Globus pallidus (tissue), 1 donor: ENCODE data around the gene FRY.

ENCODE experiments used
- DNase-seq: peaks from one replicate; pipeline ENCODE4 v3.0.0-alpha.2; 2015; ENCODE audit warnings: low spot score

Gene FRY

DNA sequence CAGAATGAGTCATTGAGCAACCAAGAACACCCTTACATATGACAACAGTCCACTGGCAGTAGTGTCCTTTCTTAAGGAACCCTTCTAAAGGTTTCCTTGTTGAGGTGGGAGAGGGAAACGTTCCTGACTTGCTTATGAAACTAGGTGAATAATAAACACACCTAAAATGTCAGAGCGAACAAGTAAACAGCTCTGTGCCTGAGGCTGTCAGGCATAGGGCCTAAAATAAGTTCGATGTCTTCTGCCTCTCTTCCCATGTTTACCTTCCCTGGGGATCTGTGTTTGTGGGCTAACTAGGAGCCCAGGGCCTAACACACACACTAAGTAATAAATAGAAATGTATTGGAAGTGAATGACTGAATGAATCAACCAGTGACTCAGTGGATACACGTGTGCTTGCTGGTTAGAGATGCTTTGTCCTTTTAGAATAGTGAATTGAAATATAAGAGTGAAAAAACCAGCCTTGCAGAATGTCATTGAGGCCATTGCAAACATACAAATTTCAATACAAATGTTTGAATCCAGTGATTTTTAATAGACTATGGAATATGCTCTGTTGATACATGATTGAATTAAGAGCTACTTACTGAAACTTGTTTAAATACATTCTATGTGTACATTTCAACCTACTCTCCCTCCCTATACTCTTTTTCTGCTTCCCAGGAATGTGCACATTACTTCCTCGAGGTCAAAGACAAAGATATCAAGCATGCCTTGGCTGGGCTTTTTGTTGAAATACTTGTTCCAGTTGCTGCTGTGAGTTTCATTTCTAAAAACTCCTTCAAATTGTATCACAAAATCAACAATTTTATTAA is 102.9 kb downstream of the FRY start:
- DNase-seq: no peak

DNA sequence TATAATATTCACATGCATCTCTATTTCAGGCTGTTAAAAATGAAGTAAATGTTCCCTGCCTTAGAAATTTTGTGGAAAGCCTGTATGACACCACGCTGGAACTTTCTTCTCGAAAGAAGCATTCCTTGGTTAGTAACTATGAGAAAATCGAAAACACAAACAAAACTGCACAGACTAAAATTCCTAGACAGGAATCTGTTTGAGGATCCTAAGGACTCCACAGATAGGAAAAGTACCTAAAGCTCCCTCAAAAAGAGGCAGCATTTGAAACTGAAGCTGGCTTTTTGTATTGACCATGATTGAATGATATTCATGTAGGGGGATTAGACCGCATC is 103.4 kb downstream of the FRY start:
- DNase-seq: no peak

DNA sequence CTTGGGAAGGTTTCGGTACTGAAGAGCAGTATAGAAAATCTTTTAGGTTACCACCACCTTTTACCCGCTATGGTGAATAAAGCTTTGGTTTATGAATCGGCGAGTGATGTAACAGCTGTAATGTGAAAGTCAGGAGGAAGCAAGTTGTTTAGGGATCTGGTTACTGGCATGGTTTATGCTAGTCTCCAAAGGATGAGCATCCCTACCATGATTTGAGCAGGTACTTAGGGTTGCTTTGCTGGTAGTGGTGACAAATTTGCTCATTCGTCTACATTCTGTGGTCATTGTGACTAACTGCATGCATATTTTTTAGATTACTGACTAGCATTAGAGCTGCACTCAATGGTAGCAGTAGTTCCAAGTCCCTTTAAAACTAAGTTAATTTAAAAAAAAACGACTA is 104.1 kb downstream of the FRY start:
- no peak for DNase-seq

DNA sequence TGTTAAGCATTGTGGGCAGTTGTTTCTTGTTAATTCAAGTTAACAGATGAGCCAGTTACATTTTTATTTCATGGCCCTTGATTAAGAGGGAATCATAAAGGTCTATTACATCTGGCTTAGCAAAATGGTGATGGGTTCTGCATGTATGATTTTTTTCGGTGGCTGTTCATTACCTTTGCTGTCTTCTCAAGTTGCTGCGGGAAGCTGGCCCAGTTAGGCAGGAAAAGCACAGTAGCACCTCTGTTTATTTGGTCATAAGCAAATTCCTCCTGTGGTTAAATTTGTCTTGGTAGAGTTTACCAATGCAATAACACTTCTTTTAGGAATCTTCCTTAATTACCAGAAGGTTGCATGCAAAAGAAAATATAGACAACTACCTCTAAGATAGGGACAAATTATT is 104.5 kb downstream of the FRY start:
- DNase-seq: no peak

DNA sequence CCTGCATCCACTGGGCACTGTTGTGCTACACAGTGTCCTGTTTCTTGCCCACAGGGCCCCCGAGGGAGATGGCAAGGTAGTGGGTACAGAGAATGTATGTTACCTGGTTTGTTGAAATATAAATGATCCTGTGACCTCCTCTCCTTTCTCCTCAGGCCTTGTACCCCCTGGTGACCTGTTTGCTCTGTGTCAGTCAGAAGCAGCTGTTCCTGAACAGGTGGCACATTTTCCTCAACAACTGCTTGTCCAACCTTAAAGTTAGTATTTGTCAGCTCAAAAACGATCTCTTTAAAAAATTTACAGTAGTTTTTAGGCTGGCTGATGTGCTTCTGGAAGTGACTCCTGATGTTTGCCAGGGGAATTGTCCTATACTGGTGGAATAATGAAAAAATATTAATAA is 105.1 kb downstream of the FRY start:
- DNase-seq: no peak

DNA sequence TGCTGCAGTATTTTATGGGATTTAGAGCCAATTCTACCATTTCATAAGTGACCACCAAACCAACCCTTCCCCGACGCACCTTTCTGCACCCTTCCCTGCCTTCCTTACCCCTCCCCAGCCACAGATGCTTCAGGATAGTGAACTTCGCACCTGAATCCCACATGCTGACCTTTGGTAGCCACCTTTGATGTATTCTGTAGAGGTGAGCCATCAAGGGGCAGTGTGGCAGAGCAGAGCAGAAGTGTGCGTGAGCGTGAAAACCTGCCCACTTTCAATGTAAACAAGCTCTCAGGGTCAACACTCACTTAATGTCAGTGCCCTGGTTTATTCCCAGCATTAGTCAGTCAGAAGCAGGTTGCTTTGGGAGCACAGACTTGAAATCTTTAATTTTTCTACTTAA is 107.7 kb downstream of the FRY start:
- DNase-seq: no peak

DNA sequence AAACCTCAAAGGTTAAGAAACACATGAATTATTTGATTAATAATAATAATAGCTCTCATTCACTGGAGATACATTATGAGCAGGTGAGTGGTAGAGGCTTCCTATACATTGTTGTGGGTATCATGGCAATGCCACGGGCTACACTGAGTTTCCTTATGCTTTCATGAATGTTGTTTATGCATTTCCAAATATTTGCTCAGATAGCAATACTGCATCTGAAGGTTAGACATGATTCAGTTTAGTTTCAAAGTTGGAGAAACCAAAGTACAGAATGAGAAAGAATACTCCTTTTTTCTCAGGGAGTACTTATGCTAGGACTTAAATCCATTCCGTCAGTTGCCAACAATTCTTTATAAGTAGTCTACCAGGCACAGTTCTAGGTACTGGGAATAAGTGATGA is 108.5 kb downstream of the FRY start:
- DNase-seq: no peak

DNA sequence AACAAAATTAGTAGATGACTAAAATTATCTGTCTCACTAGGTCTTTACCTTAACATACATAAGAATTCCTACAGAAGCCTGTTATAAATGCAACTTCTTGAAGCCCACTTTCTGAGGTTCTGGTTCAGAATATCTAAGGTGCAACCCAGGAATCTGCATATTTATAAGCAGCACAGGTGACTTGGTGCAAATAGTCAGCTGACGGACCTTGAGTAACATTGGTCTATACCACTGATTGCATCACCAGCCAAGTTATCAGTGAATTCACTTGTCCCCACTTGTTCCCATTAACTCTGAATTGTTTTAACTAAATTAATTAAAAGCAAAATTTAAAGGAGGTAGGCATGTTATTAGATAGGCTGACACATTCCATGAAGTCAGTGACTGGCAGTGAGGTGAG is 109.9 kb downstream of the FRY start:
- no peak for DNase-seq

DNA sequence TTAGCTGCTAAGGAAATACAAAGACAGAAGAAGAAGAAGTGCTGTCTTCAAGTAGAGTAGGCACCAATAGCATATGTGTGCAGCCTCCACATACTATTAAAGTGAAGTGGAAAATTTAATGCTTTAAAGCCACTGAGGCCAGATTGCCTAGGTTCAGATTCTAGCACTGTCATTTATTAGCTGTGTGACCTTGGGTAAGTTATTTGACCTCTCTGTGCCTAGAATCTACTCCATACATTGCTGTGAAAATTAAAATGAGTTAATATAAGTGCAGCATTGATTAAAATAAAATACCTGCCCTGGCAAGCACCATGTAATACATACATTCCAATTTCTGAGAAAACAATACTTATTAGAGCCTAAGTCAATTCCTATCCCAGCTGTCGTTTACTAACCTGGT is 110.5 kb downstream of the FRY start:
- no peak for DNase-seq

DNA sequence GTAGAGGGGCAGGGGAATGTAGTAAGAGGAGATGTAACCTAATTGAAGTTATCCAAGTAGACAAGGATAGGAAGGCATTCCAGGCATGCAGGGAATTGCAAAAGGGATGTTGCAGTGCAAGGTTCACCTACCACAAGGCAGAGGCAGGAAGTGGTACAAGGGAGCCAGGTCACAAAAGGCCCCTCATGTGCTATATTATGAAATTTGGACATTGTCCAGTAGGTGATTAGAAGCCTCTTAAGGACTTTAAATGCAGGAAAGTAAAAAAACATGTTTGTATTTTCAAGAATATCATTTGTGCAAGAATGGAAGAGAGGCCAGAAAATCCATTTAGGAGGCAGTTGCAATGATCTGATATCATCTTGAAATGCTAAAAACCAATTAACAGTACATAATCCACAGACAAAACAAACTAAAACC is 111.4 kb downstream of the FRY start:
- no peak for DNase-seq

DNA sequence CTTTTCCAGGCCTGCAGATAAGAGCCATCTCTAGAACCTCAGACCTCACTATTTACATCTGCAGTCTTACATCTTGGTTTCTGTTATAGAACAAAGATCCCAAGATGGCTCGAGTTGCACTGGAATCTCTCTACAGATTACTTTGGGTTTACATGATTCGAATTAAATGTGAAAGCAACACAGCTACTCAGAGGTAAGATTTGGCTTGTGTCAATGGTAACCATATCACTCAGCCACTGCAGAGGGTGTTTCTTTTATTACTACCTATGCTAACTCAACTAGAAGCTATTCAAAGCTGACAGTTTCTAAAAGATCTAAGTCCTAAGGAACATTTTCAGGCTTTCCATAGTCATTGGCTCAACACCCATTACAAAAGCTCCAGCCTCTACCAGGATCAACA is 115.6 kb downstream of the FRY start:
- no peak for DNase-seq

DNA sequence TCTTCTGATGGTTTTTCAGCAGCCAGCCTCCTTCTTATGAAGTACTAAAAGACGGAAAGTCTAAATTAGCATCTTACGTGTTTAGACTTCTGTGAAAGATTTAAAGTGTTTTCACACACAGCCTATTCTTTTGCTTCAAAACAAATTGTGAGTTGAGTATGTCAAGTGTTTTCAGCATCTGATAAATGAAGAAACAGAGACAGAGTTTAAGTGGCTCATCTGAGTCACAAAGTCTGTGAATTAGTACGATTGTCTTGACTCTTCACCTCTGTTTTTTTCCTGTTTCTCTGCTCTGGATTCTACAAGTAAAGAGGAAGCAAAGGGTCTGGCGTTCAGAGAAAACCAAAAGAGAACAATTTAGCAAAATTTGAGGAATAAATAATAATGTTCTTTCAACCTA is 116.4 kb downstream of the FRY start:
- DNase-seq: no peak

DNA sequence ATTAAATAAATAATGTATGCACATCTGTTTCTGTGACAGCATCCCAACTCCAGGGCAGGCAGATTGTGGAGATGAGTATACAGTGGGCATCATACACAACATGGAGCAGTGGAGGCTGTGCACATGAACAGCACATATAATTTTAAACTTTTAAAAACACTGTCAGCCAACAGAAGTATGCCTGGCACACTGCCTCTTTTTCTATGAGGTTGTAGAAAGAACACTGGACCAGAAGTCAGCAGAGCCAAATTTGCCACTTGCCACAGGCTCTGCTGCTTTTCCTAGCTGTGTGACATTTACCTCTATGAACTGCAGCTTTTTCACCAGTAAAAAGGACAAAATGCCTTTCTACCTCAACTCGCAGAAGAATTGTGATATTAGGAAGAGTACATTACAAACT is 118.7 kb downstream of the FRY start:
- DNase-seq: no peak

DNA sequence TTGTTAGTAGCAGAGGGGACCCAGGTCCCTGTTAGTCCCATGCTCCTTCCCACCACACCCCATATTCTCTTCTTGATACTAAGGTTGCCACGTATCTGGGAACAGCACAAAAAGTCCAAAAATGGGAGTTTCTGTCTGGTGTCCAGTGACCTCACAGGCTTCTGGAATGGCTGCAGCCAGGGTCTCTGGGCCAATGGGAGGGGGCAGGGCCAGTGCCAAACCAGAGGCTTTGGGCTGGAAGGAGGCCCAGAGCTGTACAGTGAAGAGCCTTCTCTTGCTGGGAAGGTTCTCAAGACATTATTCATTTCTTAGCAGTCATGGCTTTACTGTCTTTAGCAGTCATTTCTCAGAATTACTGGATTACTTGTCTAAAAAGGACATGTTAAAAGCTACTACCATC is 119.2 kb downstream of the FRY start:
- DNase-seq: peak; percentile 16

DNA sequence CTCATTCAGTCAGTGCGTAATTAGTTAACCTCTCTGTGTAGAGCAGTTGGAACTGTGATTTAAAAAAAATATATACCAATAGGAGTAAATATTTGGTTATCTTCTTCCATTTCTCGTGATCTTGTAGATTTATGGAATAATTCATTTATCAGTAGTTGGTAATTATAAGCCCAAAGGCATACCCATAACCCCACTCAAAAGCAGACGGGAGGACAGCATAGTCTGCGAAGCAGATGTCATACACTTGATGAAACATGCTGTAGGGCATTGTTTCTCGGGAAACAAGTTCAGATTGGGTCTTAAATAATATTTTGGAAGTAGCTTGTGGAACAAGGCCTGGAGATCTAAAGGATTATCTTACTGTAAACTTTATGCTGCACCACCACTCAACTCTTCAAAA is 119.7 kb downstream of the FRY start:
- no peak for DNase-seq

DNA sequence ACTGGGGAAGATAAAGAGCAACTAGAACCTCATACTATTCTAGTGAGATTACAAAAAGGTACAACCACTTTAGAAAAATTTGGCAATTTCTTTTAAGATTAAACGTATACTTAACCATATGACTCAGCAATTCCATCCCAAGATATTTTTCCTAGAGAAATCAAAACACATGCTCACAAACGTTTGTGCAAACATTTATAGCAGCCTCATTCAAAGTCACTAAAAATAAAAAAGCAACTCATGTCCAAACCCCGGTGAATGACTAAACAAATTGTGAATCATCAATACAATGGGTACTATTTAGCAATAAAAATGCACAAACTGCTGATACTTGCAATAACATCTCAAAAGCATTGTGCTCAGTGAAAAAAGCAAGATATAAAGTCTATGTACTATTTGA is 121.5 kb downstream of the FRY start:
- no peak for DNase-seq

DNA sequence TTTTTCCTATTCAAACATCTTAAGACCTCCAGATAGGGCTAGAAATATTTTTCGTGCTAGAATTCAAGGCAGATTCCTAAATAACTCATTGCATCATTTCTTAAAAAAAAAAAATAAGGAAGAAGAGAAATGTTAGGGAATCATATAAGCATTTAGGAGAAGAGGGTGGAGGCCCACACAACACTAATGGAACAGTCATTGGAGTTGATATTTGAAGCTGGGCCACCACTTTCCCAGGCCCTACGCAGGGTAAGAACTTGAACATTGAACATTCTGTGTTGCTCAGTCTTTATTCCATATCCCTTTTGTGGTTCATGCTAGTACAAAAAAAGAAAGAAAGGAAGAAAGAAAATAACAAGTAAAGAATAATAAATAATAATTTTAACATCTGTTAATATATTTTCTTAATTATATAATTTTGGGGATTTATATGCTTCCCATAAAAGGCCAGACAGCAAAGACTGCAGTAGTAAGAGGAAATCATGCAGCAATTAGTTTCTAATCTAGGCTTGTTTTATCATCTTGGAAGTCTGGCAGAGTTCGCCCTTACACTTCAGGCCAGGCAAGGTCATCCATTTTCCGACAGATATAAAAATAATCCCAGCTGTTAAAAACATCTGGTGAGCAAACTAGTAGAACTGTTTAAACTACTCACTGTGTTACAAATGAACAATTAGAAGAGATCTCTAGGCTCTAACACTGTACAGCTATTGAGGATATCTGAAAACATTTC is 127.7 kb downstream of the FRY start:
- no peak for DNase-seq

DNA sequence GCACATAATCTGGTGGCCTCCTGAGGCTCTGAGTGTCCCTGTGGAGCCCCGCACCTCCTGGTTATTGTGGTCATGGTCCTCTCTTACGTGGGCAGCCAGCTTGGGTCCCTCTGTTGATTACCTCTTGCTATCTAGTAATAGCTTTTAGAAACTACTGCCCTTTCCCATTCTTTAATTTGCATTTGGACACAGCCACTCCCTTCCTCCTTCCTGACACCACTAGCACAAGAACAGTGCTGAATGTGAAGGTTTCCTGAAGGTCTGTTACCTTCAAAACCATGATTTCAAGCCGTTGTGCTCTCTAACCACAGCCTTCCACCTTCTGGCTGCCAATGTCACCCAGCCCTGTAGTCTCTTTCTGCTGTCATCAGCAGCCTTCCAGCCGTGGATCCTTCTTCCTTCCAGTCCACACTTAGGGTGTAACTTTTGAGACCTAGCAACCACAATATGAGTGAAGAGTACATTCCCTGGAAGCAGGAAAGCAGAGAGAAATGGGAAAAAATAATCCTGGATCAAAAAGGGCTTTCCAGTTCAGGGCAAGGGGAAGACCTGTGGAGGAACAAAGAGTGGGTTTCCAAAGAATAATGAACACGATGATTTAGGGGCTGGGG is 130.9 kb downstream of the FRY start:
- no peak for DNase-seq

DNA sequence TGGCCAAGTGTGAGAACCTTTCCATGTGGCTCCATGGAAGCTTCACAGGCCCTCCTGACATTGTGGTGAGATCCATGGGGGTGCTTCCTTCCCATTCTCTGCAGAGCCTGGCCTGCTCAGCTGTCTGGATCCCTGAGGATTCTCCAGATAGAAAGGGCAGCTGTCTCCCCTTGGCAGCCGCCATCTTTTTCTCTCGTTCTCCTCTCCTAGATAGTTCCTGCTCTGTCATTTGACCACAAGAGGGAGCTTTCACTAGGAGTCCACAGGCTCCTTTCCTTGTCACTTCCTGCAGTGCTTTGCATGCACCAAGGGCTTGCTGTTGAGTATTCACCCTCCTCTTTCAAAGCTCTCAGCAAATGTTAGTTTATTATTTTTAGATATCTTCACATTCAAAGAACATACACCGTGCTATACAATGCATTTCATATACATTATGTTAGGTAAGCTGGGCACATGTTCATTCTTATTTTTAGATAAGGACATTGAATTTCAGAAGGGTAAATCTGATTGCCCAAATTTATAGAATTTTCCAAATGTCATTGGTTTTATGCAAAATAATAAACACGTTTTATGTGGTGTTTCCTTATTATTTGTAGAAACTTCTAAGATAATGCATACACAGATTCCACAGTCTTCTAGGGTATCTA is 133.2 kb downstream of the FRY start:
- DNase-seq: peak; percentile 45

DNA sequence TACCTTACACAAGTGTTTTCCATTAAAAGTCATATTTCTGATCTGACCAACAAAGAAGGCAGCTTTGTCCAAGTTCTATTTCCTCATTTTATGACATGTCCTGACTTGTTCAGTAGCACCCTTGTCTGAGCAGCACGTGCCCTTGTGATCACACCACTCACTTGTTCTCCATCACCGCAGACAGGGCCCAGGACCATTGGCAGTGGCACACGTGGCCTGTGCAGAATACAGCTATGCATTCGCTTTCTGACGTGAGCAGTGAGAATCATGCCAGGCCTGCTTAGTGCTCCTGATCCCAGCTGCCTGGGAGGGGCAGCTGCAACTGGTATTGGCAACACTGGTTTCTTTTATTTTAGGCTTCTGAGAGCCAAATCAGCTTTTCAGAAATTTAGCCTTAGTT is 134.2 kb downstream of the FRY start:
- peak; percentile 75 for DNase-seq

DNA sequence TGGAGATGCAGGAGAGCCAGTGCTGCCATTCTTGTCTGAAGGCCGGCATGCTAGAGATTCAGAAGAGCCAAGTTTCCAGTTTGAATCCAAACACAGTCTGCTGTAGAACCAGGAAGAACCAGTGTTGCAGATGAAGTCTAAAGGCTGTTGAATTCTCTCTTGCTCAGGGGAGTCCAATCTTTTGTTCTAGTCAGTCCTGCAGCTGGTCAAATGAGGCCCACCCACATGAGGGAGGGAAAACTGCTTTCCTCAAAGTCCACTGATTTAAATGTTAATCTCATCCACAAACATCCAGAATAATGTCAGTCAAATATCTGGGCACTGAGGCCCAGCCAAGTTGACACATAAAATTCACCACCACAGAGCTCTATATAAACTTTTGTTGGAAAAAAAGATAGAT is 136.6 kb downstream of the FRY start:
- no peak for DNase-seq

DNA sequence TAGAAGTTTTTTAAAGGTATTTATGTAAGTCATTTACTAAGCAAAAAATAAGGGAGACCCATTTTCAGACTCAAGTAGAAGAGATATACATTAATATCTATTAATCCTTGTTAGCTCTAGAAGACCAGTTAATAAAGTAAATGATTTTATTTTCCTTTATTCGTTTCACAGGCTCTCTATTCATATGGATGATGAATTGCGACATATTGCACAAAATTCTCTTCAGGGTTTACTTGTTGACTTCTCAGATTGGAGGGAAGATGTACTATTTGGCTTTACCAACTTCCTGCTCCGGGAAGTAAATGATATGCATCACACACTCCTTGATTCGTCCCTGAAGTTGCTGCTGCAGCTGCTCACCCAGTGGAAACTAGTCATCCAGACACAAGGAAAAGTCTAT is 139.3 kb downstream of the FRY start:
- no peak for DNase-seq

DNA sequence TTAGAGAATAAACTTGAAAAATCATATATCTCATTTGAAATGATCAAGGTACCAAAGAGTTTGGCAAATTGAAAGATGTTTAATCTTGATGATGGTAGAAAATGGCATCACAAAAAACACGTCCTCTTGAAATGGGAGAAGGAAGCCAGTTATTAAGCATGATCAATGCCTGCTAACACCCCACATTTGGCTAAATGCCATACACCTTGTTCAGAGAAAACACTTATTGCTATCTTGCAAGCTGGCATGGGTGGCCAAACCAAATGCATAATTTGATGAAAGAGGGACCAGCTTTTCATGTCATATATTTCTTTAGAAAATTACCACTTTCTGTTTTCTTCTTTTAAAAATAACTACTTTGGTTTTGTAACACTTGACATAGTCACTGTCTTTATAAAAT is 142.3 kb downstream of the FRY start:
- no peak for DNase-seq
